Measurements from ENCODE around the gene GAL3ST2. TPM values are rescaled to one million over a fixed set of nuclear protein-coding genes. Genes with fewer than 3 reads are reported as not detected.

The GAL3ST2 gene
- polyA plus RNA-seq, 1 donor from 2014 or later = not detected

Other genes with a start within 250 kb of the GAL3ST2 start
- gene BOK, start 218.1 kb upstream of the GAL3ST2 start, polyA plus RNA-seq = 2.3 and 3.9 TPM in 2 replicates
- 30.8 and 33.0 TPM in 2 replicates for gene THAP4, start 139.7 kb upstream of the GAL3ST2 start, polyA plus RNA-seq
- 128 and 140 TPM in 2 replicates for gene ATG4B, start 139.1 kb upstream of the GAL3ST2 start, polyA plus RNA-seq
- 33.5 and 42.2 TPM in 2 replicates for gene DTYMK, start 90.0 kb upstream of the GAL3ST2 start, polyA plus RNA-seq
- 22.8 and 33.9 TPM in 2 replicates for gene ING5, start 74.8 kb upstream of the GAL3ST2 start, polyA plus RNA-seq
- gene D2HGDH, start 42.2 kb upstream of the GAL3ST2 start, polyA plus RNA-seq = 12.6 and 16.0 TPM in 2 replicates
- not detected in 2 replicates for gene NEU4, start 32.4 kb downstream of the GAL3ST2 start, polyA plus RNA-seq
- not detected in 2 replicates for gene PDCD1, start 82.1 kb downstream of the GAL3ST2 start, polyA plus RNA-seq
- gene RTP5, start 92.9 kb downstream of the GAL3ST2 start, polyA plus RNA-seq = 1.2 and 1.8 TPM in 2 replicates

All from neural cell (in vitro differentiated cells).